Colonic mucosa (tissue), 4 donors: ENCODE data around the gene SAMSN1. TPM values are rescaled to one million over a fixed set of nuclear protein-coding genes. Genes with fewer than 3 reads are reported as not detected.
A peak's percentile ranks its signal among the peaks of the same experiment; 100 is the strongest.

Experiments
- DNase-seq: peaks from one replicate; pipeline ENCODE4 v3.0.0-alpha.2; 2020
- H3K27ac ChIP-seq: fragments of 200-600 bp; one replicate; pipeline ENCODE4 v1.8.0; 2021
- H3K27me3 ChIP-seq: fragments of 200-600 bp; one replicate; pipeline ENCODE4 v1.8.0; 2021
- H3K36me3 ChIP-seq: fragments of 200-600 bp; one replicate; pipeline ENCODE4 v1.8.0; 2021
- H3K4me1 ChIP-seq: fragments of 200-600 bp; one replicate; pipeline ENCODE4 v1.8.0; 2021; ENCODE audit warnings: mild to moderate bottlenecking
- H3K4me3 ChIP-seq: fragments of 200-600 bp; one replicate; pipeline ENCODE4 v1.8.0; 2021
- H3K9ac ChIP-seq, 2 donors: one replicate each; pipeline ENCODE4 v1.7.0; 2013; ENCODE audit warnings: control low read depth in 2 of 2, low read depth in 2 of 2, low read length in 2 of 2
- H3K9me3 ChIP-seq: fragments of 200-600 bp; one replicate; pipeline ENCODE4 v1.8.0; 2021
- intact Hi-C: fragments of 100-400 bp; cut with DNase I; formaldehyde crosslinking; loops from one replicate; pipeline ENCODE4 v1.14.1; 2022
- total RNA-seq, 2 donors: library from RNA; stranded (reverse); fragmentation: NEBNext Ultra II Directional in 1 of 2; extraction: Animal tissue kit (Norgen Biotek cat#: 25700) in 1 of 2; gene quantifications; one replicate each; pipeline ENCODE4 v1.2.1, GENCODE V29; 2021
- TF ChIP-seq, protein P1 (sequence below): fragments of 200-600 bp; IDR thresholded peaks from one replicate; pipeline ENCODE4 v1.8.0; 2022; ENCODE audit warnings: antibody characterized with exemption, mild to moderate bottlenecking
- donor health status: healthy.
- donor health status: DM: no; HTN: no; CAD: no.
- donor health status: DM: no; HTN: no; CAD: no.

Gene SAMSN1
- total RNA-seq, 2 donors from 2014 or later = 2.5 to 5.1 TPM

GRCh38 chr21:14535702-14536101 lies 10.4 kb downstream of the SAMSN1 start:
- no peak overlapping the region for H3K9ac ChIP-seq
- no peaks in the 10 kb centered on the region for H3K27me3 ChIP-seq
- intact Hi-C loops = no loop called here

GRCh38 chr21:14533499-14534428 lies 12.4 kb downstream of the SAMSN1 start:
- Histone ChIP-seq H3K27me3 (no peaks in the 10 kb centered on the region), H3K36me3 (no peaks in the 10 kb centered on the region), H3K27ac (no peak overlapping the region), H3K4me1 (no peaks in the 10 kb centered on the region), H3K9ac (peak overlapping the region in 1 of 2 donors; percentile 45), H3K9me3 (no peaks in the 10 kb centered on the region), H3K4me3 (no peak overlapping the region)
- TF ChIP-seq, protein P1, sequence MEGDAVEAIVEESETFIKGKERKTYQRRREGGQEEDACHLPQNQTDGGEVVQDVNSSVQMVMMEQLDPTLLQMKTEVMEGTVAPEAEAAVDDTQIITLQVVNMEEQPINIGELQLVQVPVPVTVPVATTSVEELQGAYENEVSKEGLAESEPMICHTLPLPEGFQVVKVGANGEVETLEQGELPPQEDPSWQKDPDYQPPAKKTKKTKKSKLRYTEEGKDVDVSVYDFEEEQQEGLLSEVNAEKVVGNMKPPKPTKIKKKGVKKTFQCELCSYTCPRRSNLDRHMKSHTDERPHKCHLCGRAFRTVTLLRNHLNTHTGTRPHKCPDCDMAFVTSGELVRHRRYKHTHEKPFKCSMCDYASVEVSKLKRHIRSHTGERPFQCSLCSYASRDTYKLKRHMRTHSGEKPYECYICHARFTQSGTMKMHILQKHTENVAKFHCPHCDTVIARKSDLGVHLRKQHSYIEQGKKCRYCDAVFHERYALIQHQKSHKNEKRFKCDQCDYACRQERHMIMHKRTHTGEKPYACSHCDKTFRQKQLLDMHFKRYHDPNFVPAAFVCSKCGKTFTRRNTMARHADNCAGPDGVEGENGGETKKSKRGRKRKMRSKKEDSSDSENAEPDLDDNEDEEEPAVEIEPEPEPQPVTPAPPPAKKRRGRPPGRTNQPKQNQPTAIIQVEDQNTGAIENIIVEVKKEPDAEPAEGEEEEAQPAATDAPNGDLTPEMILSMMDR = no peak
- no peak for DNase-seq
- intact Hi-C loops = no loop called here

More at GRCh38 chr21:14535702-14536101, 10.4 kb downstream of the SAMSN1 start:
- Histone ChIP-seq H3K9me3 (no peaks in the 10 kb centered on the region), H3K36me3 (no peaks in the 10 kb centered on the region), H3K4me3 (no peak overlapping the region), H3K27ac (no peak overlapping the region), H3K4me1 (no peaks in the 10 kb centered on the region)
- DNase-seq = no peak
- TF ChIP-seq, protein P1 = no peak

- no peak for DNase-seq
- TF ChIP-seq, protein P1 = no peak
- intact Hi-C loops = no loop called here
- Histone ChIP-seq H3K27ac (no peak overlapping the region), H3K9ac (no peak overlapping the region), H3K4me1 (no peaks in the 10 kb centered on the region), H3K4me3 (no peak overlapping the region), H3K36me3 (no peaks in the 10 kb centered on the region), H3K27me3 (no peaks in the 10 kb centered on the region), H3K9me3 (no peaks in the 10 kb centered on the region)
Observed at GRCh38 chr21:14531757-14532316, 14.3 kb downstream of the SAMSN1 start.

- no peak overlapping the region for H3K9ac ChIP-seq
- H3K9me3 ChIP-seq = no peaks in the 10 kb centered on the region
- TF ChIP-seq, protein P1 = no peak
- H3K27me3 ChIP-seq = no peaks in the 10 kb centered on the region
- H3K4me3 ChIP-seq = no peak overlapping the region
- H3K4me1 ChIP-seq = no peaks in the 10 kb centered on the region
- H3K36me3 ChIP-seq = no peaks in the 10 kb centered on the region
- DNase-seq = no peak
- H3K27ac ChIP-seq = no peak overlapping the region
- intact Hi-C loops = no loop called here
Observed at GRCh38 chr21:14530592-14530991, 15.5 kb downstream of the SAMSN1 start.

GRCh38 chr21:14528815-14529214 lies 17.3 kb downstream of the SAMSN1 start:
- H3K9ac ChIP-seq = no peak overlapping the region
- H3K9me3 ChIP-seq = no peaks in the 10 kb centered on the region
- no peaks in the 10 kb centered on the region for H3K4me1 ChIP-seq
- no peak for DNase-seq
- intact Hi-C loops = no loop called here
- H3K27ac ChIP-seq = no peak overlapping the region
- no peaks in the 10 kb centered on the region for H3K36me3 ChIP-seq
- H3K27me3 ChIP-seq = no peaks in the 10 kb centered on the region
- H3K4me3 ChIP-seq = no peak overlapping the region
- TF ChIP-seq, protein P1 = no peak
